CD14-positive monocyte (primary cell): ENCODE data around the gene INS. TPM values are rescaled to one million over a fixed set of nuclear protein-coding genes. Genes with fewer than 3 reads are reported as not detected.

Source experiments
- DNase-seq, 3 donors: peaks; one replicate each; pipeline ENCODE4 v3.0.0-alpha.2; 2011 to 2022
- H2AFZ ChIP-seq: 2 replicates; pipeline ENCODE4 v1.6.0; 2012; ENCODE audit warnings: mild to moderate bottlenecking, low read depth, low read length, inconsistent platforms; ENCODE audit not compliant: insufficient read depth, poor library complexity, severe bottlenecking
- H3K27ac ChIP-seq, 2 donors: 1 replicate in 1 of 2; 2 replicates in 1 of 2; pipeline ENCODE4 v1.5.1; 2012 to 2013; ENCODE audit warnings: low read length in 2 of 2, control low read depth in 1 of 2, inconsistent platforms in 1 of 2, low read depth in 1 of 2, mild to moderate bottlenecking in 1 of 2
- H3K27me3 ChIP-seq, 2 donors: one replicate each; pipeline versions ENCODE4 v1.6.0 to v1.6.1; 2011 to 2013; ENCODE audit warnings: low read length in 2 of 2; ENCODE audit not compliant: control insufficient read depth in 2 of 2, insufficient read depth in 2 of 2
- H3K36me3 ChIP-seq, 2 donors: replicated peaks in 1 of 2; 1 replicate in 1 of 2; 2 replicates in 1 of 2; pipeline versions ENCODE4 v1.5.1 to v1.6.1; 2012 to 2013; ENCODE audit warnings: low read length in 2 of 2, control low read depth in 1 of 2, inconsistent platforms in 1 of 2, mild to moderate bottlenecking in 1 of 2; ENCODE audit not compliant: insufficient read depth in 2 of 2, control insufficient read depth in 1 of 2
- H3K4me1 ChIP-seq, 2 donors: 1 replicate in 1 of 2; 2 replicates in 1 of 2; pipeline versions ENCODE4 v1.5.1 to v1.6.1; 2012 to 2013; ENCODE audit warnings: low read length in 2 of 2, control low read depth in 1 of 2, inconsistent platforms in 1 of 2, mild to moderate bottlenecking in 1 of 2, moderate library complexity in 1 of 2; ENCODE audit not compliant: insufficient read depth in 2 of 2, control insufficient read depth in 1 of 2
- H3K4me2 ChIP-seq: replicated peaks from 2 replicates; pipeline ENCODE3; 2012; ENCODE audit warnings: low read length, moderate library complexity, mild to moderate bottlenecking; ENCODE audit not compliant: poor library complexity, severe bottlenecking; ENCODE audit errors: extremely low read depth
- H3K4me3 ChIP-seq, 3 experiments: fragments of 200-600 bp in 1 of 3; sonication (generic) in 1 of 3; replicated peaks in 1 of 3; 1 replicate in 2 of 3; 2 replicates in 1 of 3; pipeline ENCODE4 v1.5.1; 2011 to 2013; ENCODE audit warnings: low read length in 3 of 3, mild to moderate bottlenecking in 3 of 3, control low read depth in 2 of 3, low read depth in 2 of 3, inconsistent platforms in 1 of 3, moderate library complexity in 1 of 3
- H3K79me2 ChIP-seq: 2 replicates; pipeline ENCODE4 v1.6.0; 2012; ENCODE audit warnings: mild to moderate bottlenecking, control low read depth, inconsistent platforms, low read length, moderate library complexity; ENCODE audit not compliant: insufficient read depth
- H3K9ac ChIP-seq: 2 replicates; pipeline ENCODE4 v1.6.0; 2017; ENCODE audit warnings: low read length, mild to moderate bottlenecking; ENCODE audit not compliant: insufficient read depth, poor library complexity, severe bottlenecking
- H3K9me3 ChIP-seq, 2 donors: replicated peaks in 1 of 2; 1 replicate in 1 of 2; 2 replicates in 1 of 2; pipeline versions ENCODE4 v1.5.1 to v1.6.1; 2012 to 2013; ENCODE audit warnings: low read length in 2 of 2, control low read depth in 1 of 2; ENCODE audit not compliant: control insufficient read depth in 1 of 2, insufficient read depth in 1 of 2
- H4K20me1 ChIP-seq: 2 replicates; pipeline ENCODE4 v1.6.0; 2012; ENCODE audit warnings: mild to moderate bottlenecking, low read length, control low read depth, moderate library complexity; ENCODE audit not compliant: insufficient read depth
- H3K27ac Mint-ChIP-seq, 7 donors: one replicate each; pipeline ENCODE4 v1.8.0; 2020; ENCODE audit warnings: mild to moderate bottlenecking in 7 of 7, mixed read lengths in 7 of 7, moderate library complexity in 6 of 7, inconsistent platforms in 2 of 7
- H3K27me3 Mint-ChIP-seq, 3 donors: one replicate each; pipeline ENCODE4 v1.8.0; 2021 to 2022; ENCODE audit warnings: low read depth in 3 of 3, mild to moderate bottlenecking in 3 of 3, mixed read lengths in 3 of 3, moderate library complexity in 3 of 3, inconsistent platforms in 1 of 3
- H3K36me3 Mint-ChIP-seq, 2 donors: one replicate each; pipeline ENCODE4 v1.8.0; 2020; ENCODE audit warnings: mixed read lengths in 2 of 2, inconsistent platforms in 1 of 2, mild to moderate bottlenecking in 1 of 2
- H3K4me1 Mint-ChIP-seq: one replicate; pipeline ENCODE4 v1.8.0; 2020; ENCODE audit warnings: mild to moderate bottlenecking, mixed read lengths
- H3K4me3 Mint-ChIP-seq, 2 donors: one replicate each; pipeline ENCODE4 v1.8.0; 2020; ENCODE audit warnings: mild to moderate bottlenecking in 2 of 2, mixed read lengths in 2 of 2, moderate library complexity in 1 of 2
- H3K9me3 Mint-ChIP-seq, 7 donors: one replicate each; pipeline ENCODE4 v1.8.0; 2020 to 2022; ENCODE audit warnings: mixed read lengths in 7 of 7, mild to moderate bottlenecking in 6 of 7, moderate library complexity in 6 of 7, inconsistent platforms in 2 of 7
- WGBS: methylation state at CpG from one replicate; pipeline ENCODE4 v1.1.5; 2013; ENCODE audit warnings: missing lambda C conversion rate; ENCODE audit not compliant: insufficient coverage; 5-methylcytosine and 5-hydroxymethylcytosine counted together
- intact Hi-C, 2 donors: fragments of 100-400 bp; cut with micrococcal nuclease; formaldehyde crosslinking; loops; one replicate each; pipeline versions ENCODE4 v1.15.0 to v1.15.1; 2023
- polyA plus RNA-seq, 3 donors: library from polyadenylated mRNA; depleted of rRNA in 1 of 3; unstranded in 2 of 3; stranded (reverse) in 1 of 3; fragments of 300-500 nt in 2 of 3; fragments of >200 nt in 1 of 3; fragmentation: Illumina TruSeq in 2 of 3; gene quantifications; 1 replicate in 2 of 3; 2 replicates in 1 of 3; pipeline ENCODE4 v1.2.3, GENCODE V29; 2012 to 2021
- TF ChIP-seq, protein P1 (sequence below): fragments of 200-600 bp; IDR thresholded peaks from one replicate; pipeline ENCODE4 v1.8.0; 2022; ENCODE audit warnings: antibody characterized with exemption, mild to moderate bottlenecking

The INS gene
- polyA plus RNA-seq, 3 donors = not detected

DNA sequence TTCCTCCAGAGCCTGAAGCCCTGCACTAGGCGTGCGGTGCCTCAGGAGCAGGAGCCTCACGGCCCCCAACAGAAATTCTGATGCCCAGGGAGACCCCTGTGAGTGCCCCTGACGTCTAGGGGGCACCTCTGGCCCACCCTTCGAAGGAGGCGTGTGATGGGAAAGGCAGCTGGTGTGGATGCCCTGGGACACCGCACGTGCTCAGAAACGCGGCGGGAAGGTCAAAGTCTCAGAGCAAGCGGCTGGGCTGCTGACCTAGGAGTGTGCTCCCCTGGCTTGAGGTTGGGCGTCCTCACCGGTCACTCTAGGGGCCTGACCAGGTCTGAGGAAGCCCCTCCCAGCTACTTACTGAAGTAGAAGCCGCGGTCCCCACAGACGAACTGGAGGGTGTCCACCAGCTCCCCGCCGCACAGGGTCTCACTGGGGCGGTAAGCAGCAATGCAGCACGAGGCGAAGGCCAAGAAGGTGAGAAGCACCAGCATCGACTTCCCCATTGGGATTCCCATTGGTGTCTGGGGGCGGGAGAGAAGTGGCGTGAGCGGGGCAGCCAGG, 25.9 kb downstream of the INS start:
- H3K9ac ChIP-seq = no peak overlapping the region
- peaks cover 11 to 54% of the 10 kb centered on the region in 2 donors for H3K27me3 ChIP-seq
- H3K27ac ChIP-seq = no peak overlapping the region
- no peak overlapping the region for H3K4me2 ChIP-seq
- H3K9me3 ChIP-seq = peaks cover 0 to 12% of the 10 kb centered on the region in 2 donors
- no peak overlapping the region for H3K4me3 ChIP-seq
- TF ChIP-seq, protein P1, sequence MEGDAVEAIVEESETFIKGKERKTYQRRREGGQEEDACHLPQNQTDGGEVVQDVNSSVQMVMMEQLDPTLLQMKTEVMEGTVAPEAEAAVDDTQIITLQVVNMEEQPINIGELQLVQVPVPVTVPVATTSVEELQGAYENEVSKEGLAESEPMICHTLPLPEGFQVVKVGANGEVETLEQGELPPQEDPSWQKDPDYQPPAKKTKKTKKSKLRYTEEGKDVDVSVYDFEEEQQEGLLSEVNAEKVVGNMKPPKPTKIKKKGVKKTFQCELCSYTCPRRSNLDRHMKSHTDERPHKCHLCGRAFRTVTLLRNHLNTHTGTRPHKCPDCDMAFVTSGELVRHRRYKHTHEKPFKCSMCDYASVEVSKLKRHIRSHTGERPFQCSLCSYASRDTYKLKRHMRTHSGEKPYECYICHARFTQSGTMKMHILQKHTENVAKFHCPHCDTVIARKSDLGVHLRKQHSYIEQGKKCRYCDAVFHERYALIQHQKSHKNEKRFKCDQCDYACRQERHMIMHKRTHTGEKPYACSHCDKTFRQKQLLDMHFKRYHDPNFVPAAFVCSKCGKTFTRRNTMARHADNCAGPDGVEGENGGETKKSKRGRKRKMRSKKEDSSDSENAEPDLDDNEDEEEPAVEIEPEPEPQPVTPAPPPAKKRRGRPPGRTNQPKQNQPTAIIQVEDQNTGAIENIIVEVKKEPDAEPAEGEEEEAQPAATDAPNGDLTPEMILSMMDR = no peak
- 88% methylated on average over 24 of the region's 26 CpGs for WGBS
- no peak overlapping the region for H3K27ac Mint-ChIP-seq
- H3K36me3 Mint-ChIP-seq = no peaks in the 10 kb centered on the region
- DNase-seq = no peak
- H3K4me3 Mint-ChIP-seq = peak overlapping the region in 1 of 2 donors; percentile 62
- peaks cover 0 to 14% (median 7%) of the 10 kb centered on the region in 7 donors for H3K9me3 Mint-ChIP-seq
- H3K79me2 ChIP-seq = no peaks in the 10 kb centered on the region
- H4K20me1 ChIP-seq = no peaks in the 10 kb centered on the region
- H3K36me3 ChIP-seq = no peaks in the 10 kb centered on the region
- peaks cover 5% of the 10 kb centered on the region for H3K4me1 Mint-ChIP-seq
- peaks cover 54 to 82% (median 68%) of the 10 kb centered on the region in 3 donors for H3K27me3 Mint-ChIP-seq
- intact Hi-C loops = no loop called here
- no peaks in the 10 kb centered on the region for H3K4me1 ChIP-seq
- H2AFZ ChIP-seq = no peak overlapping the region

DNA sequence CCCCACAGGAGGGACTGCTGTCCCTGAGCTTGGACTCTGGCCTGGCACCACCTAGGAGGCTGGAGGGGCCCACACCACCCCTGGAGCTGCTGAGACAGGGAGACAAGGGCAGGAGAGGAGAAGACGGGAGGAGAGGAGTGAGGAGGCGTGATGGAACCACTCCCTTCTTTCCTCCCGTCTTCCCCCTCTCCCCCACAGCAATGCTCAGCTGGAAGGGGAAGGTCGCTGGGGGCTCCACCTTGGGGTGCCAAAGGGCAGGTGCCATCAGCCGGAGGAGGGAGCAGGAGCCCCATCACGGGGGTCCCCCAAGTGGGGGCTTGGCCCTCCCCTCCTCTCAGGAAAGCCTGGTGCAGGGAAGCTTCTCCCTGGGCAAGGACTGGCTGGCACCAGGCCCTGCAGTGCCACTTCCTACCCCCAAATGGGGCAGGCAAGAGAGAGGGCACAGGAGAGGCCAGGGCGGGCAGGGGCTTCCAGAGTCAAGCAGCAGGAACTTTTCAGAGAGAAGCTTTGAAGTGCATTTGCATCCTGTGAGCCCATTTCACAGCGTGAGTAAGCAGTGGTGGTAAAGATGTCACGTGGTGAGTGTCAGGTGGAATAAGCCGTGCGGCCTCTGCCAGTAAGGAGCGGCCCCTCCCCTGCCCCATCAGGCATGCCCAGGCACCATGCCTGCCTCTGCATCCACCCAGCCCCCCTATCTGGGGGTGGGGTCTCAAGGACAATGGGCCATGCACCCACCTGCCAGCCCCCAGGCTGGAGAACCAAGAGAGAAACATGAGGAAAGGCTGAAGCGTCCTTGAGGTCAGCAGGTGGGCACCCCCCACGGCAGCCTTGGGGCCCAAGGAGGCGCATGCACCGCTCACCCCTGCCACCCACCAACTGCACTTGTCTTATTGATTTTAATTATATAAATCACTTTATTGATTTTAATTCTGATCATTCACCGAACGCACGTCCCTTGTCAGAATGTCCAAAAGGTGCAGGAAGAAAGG, 26.7 kb downstream of the INS start:
- peaks cover 0 to 12% of the 10 kb centered on the region in 2 donors for H3K9me3 ChIP-seq
- Mint-ChIP-seq H3K4me3 (no peak overlapping the region), H3K9me3 (peaks cover 0 to 14% (median 7%) of the 10 kb centered on the region in 7 donors), H3K4me1 (peaks cover 5% of the 10 kb centered on the region), H3K27ac (no peak overlapping the region), H3K27me3 (peaks cover 52 to 78% (median 65%) of the 10 kb centered on the region in 3 donors), H3K36me3 (no peaks in the 10 kb centered on the region)
- no peaks in the 10 kb centered on the region for H3K36me3 ChIP-seq
- TF ChIP-seq, protein P1 = no peak
- no peak overlapping the region for H3K4me3 ChIP-seq
- no peak overlapping the region for H3K27ac ChIP-seq
- WGBS = 84% methylated on average over 6 of the region's 19 CpGs
- intact Hi-C loops = no loop called here
- no peak overlapping the region for H3K4me2 ChIP-seq
- no peak overlapping the region for H2AFZ ChIP-seq
- no peaks in the 10 kb centered on the region for H3K4me1 ChIP-seq
- no peak overlapping the region for H3K9ac ChIP-seq
- no peak for DNase-seq
- peaks cover 11 to 48% of the 10 kb centered on the region in 2 donors for H3K27me3 ChIP-seq
- H3K79me2 ChIP-seq = no peaks in the 10 kb centered on the region
- H4K20me1 ChIP-seq = no peaks in the 10 kb centered on the region
